Muscle layer of colon (tissue), 2 donors: Measurements from ENCODE around the gene OR5P2.
"Not testable (repeated sequence)": the region's sequence is repeated elsewhere in the genome, so short reads cannot be mapped to it uniquely, and the experiment has no call there.

Source experiments
- H3K27ac ChIP-seq: one replicate; pipeline ENCODE4 v1.7.0; 2013; ENCODE audit warnings: low read depth, mild to moderate bottlenecking, low read length, moderate library complexity
- H3K27me3 ChIP-seq, 2 donors: one replicate each; pipeline ENCODE4 v1.7.0; 2013; ENCODE audit warnings: low read length in 2 of 2, mild to moderate bottlenecking in 2 of 2; ENCODE audit not compliant: insufficient read depth in 2 of 2, control insufficient read depth in 1 of 2
- H3K36me3 ChIP-seq: one replicate; pipeline ENCODE4 v1.7.0; 2013; ENCODE audit warnings: mild to moderate bottlenecking, low read length; ENCODE audit not compliant: insufficient read depth
- H3K4me1 ChIP-seq: one replicate; pipeline ENCODE4 v1.7.0; 2013; ENCODE audit warnings: mild to moderate bottlenecking, low read length; ENCODE audit not compliant: insufficient read depth
- H3K4me3 ChIP-seq, 2 donors: one replicate each; pipeline ENCODE4 v1.7.0; 2013; ENCODE audit warnings: low read length in 2 of 2, low read depth in 1 of 2, mild to moderate bottlenecking in 1 of 2, moderate library complexity in 1 of 2
- H3K9ac ChIP-seq: one replicate; pipeline ENCODE4 v1.7.0; 2013; ENCODE audit warnings: low read length
- H3K9me3 ChIP-seq: one replicate; pipeline ENCODE4 v1.7.0; 2013; ENCODE audit warnings: mild to moderate bottlenecking, low read length
- donor health status: abdominal sarcoma.
- donor health status: Adenocarcinoma of cecum.

OR5P2 gene

GRCh38 chr11:7787239-7787638 is 9.5 kb downstream of the OR5P2 start:
- Histone ChIP-seq H3K4me3 (no peak overlapping the region), H3K27ac (no peak overlapping the region), H3K36me3 (no peaks in the 10 kb centered on the region), H3K4me1 (no peaks in the 10 kb centered on the region), H3K9ac (no peak overlapping the region), H3K27me3 (no peaks in the 10 kb centered on the region), H3K9me3 (no peaks in the 10 kb centered on the region)

- H3K36me3 ChIP-seq, result no peaks in the 10 kb centered on the region
- no peaks in the 10 kb centered on the region for H3K9me3 ChIP-seq
- no peak overlapping the region for H3K4me3 ChIP-seq
- no peaks in the 10 kb centered on the region for H3K27me3 ChIP-seq
- H3K27ac ChIP-seq, result no peak overlapping the region
- no peak overlapping the region for H3K9ac ChIP-seq
- H3K4me1 ChIP-seq, result no peaks in the 10 kb centered on the region
Measured at GRCh38 chr11:7775689-7776088, 21.1 kb downstream of the OR5P2 start.

DNA sequence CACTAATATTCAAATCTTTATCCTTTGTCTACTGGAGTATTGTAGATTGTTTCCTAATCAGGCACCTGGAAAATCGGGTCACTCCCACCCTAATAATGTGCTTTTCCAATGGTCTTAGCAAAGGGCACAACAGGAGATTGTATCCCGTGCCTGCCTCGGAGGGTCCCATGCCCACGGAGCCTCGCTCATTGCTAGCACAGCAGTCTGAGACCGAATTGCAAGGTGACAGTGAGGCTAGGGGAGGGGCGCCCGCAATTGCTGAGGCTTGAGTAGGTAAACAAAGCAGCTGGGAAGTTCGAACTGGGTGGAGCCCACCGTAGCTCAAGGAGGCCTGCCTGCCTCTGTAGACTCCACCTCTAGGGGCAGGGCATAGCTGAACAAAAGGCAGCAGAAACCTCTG is 32.4 kb downstream of the OR5P2 start:
- not testable (repeated sequence) for H3K27me3 ChIP-seq, H3K4me3 ChIP-seq, H3K36me3 ChIP-seq

GRCh38 chr11:7759010-7759409 is 37.7 kb downstream of the OR5P2 start:
- Histone ChIP-seq H3K4me1 (no peaks in the 10 kb centered on the region), H3K36me3 (no peaks in the 10 kb centered on the region), H3K27me3 (no peaks in the 10 kb centered on the region), H3K27ac (no peak overlapping the region), H3K4me3 (no peak overlapping the region), H3K9me3 (no peaks in the 10 kb centered on the region), H3K9ac (no peak overlapping the region)

More for the DNA sequence above, 32.4 kb downstream of the OR5P2 start:
- not testable (repeated sequence) for H3K9me3 ChIP-seq, H3K9ac ChIP-seq, H3K4me1 ChIP-seq, H3K27ac ChIP-seq

- no peaks in the 10 kb centered on the region for H3K27me3 ChIP-seq
- H3K27ac ChIP-seq, result no peak overlapping the region
- H3K36me3 ChIP-seq, result no peaks in the 10 kb centered on the region
- H3K9me3 ChIP-seq, result no peaks in the 10 kb centered on the region
- no peak overlapping the region for H3K9ac ChIP-seq
- no peaks in the 10 kb centered on the region for H3K4me1 ChIP-seq
- no peak overlapping the region for H3K4me3 ChIP-seq
Measured at GRCh38 chr11:7749456-7749855, 47.3 kb downstream of the OR5P2 start.
